ENCODE data around the gene IL19. TPM values are rescaled to one million over a fixed set of nuclear protein-coding genes. Genes with fewer than 3 reads are reported as not detected.

Gene IL19
- total RNA-seq, 1 donor from 2014 or later = not detected

GRCh38 chr1:206883160-206883559 lies 112.6 kb downstream of the IL19 start:
- Histone ChIP-seq H3K4me3 (no peak overlapping the region), H3K9me3 (peaks cover 8% of the 10 kb centered on the region), H3K36me3 (no peaks in the 10 kb centered on the region), H3K27me3 (ENCODE audit: low read depth) (no peaks in the 10 kb centered on the region), H3K4me1 (no peaks in the 10 kb centered on the region), H3K27ac (no peak overlapping the region)
- intact Hi-C loops (cut with DNase I) = no loop called here
- TF ChIP-seq, protein P1, sequence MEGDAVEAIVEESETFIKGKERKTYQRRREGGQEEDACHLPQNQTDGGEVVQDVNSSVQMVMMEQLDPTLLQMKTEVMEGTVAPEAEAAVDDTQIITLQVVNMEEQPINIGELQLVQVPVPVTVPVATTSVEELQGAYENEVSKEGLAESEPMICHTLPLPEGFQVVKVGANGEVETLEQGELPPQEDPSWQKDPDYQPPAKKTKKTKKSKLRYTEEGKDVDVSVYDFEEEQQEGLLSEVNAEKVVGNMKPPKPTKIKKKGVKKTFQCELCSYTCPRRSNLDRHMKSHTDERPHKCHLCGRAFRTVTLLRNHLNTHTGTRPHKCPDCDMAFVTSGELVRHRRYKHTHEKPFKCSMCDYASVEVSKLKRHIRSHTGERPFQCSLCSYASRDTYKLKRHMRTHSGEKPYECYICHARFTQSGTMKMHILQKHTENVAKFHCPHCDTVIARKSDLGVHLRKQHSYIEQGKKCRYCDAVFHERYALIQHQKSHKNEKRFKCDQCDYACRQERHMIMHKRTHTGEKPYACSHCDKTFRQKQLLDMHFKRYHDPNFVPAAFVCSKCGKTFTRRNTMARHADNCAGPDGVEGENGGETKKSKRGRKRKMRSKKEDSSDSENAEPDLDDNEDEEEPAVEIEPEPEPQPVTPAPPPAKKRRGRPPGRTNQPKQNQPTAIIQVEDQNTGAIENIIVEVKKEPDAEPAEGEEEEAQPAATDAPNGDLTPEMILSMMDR (IDR thresholded peaks at IDR 0.05) = no peak
- ATAC-seq (no peak), DNase-seq (no peak)

DNA sequence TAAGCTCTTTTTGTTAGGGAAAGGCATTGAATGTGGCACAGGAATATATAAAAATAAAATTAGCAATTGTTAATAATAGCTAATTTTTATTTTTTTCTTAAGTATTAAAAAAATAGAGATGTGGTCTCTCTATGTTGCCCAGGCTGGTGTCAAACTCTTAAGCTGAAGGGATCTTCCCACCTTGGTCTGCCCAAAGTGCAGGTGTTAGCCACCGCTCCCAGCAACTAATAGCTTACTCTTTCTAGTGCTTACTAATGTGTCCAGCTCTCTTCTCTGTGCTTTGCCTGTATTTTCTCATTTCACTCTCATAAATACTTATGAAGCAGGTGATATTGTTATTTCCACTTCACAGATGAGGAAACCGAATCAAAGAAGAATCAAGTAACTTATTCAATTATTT lies 113.3 kb downstream of the IL19 start:
- no peak overlapping the region for H3K4me3 ChIP-seq
- no peak for DNase-seq
- intact Hi-C loops (cut with DNase I) = no loop called here
- TF ChIP-seq, protein P1 (IDR thresholded peaks at IDR 0.05) = no peak
- no peaks in the 10 kb centered on the region for H3K36me3 ChIP-seq
- H3K4me1 ChIP-seq = no peaks in the 10 kb centered on the region
- no peaks in the 10 kb centered on the region for H3K27me3 ChIP-seq (ENCODE audit: low read depth)
- ATAC-seq = no peak
- peaks cover 1% of the 10 kb centered on the region for H3K9me3 ChIP-seq
- H3K27ac ChIP-seq = no peak overlapping the region

DNA sequence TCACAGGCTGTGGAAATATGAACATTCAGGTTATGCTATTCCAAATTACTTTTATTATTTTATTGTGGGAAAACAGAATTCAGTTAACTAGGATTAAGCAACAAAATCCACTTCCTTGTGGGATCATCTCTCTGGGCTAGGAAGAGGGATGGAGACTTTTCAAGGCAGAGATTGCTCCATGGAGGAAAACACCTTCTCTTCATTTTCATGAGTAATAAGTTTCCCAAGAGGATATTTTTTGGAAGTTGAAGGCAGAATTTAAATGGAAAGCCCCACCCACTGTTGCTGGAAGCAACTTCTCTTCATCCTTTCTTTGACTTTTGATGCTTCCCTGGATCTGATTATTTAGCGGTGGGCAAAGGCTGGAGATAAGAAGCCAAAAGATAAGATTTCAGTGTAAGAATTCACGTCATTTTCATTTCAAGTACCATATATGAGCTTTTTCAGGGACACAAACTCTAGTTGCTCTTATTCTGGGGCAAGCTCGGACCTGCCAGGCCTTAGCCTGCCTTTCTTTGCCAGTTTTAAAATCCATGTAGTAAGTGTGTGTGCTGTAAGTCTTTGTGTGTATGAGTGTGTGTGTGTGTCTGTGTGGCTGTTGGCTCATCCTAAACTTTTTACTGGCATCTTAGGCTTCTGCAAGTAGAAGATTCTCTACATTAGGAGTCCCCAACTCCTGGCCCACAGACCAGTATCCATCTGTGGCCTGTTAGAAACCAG lies 114.9 kb downstream of the IL19 start:
- Histone ChIP-seq H3K27ac (no peak overlapping the region), H3K36me3 (no peaks in the 10 kb centered on the region), H3K4me1 (peaks cover 2% of the 10 kb centered on the region), H3K4me3 (no peak overlapping the region), H3K27me3 (ENCODE audit: low read depth) (no peaks in the 10 kb centered on the region), H3K9me3 (no peaks in the 10 kb centered on the region)
- DNase-seq = no peak
- intact Hi-C loops (cut with DNase I) = no loop called here
- TF ChIP-seq, protein P1 (IDR thresholded peaks at IDR 0.05) = no peak
- no peak for ATAC-seq

DNA sequence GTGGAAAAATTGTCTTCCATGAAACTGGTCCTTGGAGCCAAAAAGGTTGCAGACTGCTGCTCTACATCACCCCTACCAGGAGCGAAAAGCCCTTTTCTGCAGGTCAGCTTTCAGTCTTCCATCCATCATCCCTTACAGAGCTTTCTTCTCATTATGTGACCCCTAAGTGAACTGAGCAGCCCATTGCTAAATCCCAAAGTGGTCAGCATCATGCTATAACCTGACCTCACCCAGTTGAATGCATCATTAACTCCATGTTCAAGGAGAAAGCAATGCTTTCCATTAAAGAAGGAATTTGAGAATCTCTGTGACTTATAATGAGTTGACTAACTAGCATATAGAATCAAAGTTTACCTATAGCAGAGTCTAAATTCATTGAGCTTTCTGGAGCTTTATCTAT lies 116.3 kb downstream of the IL19 start:
- H3K9me3 ChIP-seq = no peaks in the 10 kb centered on the region
- TF ChIP-seq, protein P1 (IDR thresholded peaks at IDR 0.05) = no peak
- no peak for DNase-seq
- no peaks in the 10 kb centered on the region for H3K27me3 ChIP-seq (ENCODE audit: low read depth)
- peaks cover 10% of the 10 kb centered on the region for H3K4me1 ChIP-seq
- no peaks in the 10 kb centered on the region for H3K36me3 ChIP-seq
- H3K27ac ChIP-seq = no peak overlapping the region
- intact Hi-C loops (cut with DNase I) = no loop called here
- no peak for ATAC-seq
- H3K4me3 ChIP-seq = no peak overlapping the region

GRCh38 chr1:206887701-206888100 lies 117.1 kb downstream of the IL19 start:
- ATAC-seq (no peak), DNase-seq (no peak)
- Histone ChIP-seq H3K4me3 (no peak overlapping the region), H3K9me3 (no peaks in the 10 kb centered on the region), H3K36me3 (no peaks in the 10 kb centered on the region), H3K4me1 (peaks cover 18% of the 10 kb centered on the region), H3K27me3 (ENCODE audit: low read depth) (no peaks in the 10 kb centered on the region), H3K27ac (no peak overlapping the region)
- TF ChIP-seq, protein P1 (IDR thresholded peaks at IDR 0.05) = no peak
- intact Hi-C loops (cut with DNase I) = no loop called here

All from lower lobe of right lung (tissue), 2 donors.